Endothelial cell (in vitro differentiated cells): ENCODE results near the gene HTRA1. TPM values are rescaled to one million over a fixed set of nuclear protein-coding genes. Genes with fewer than 3 reads are reported as not detected.

ENCODE experiments used
- DNase-seq: peaks from one replicate; pipeline ENCODE4 v3.0.0; 2021; ENCODE audit warnings: low spot score
- H3K27ac Mint-ChIP-seq: one replicate; pipeline ENCODE4 v1.8.0; 2021; ENCODE audit warnings: mixed read lengths, inconsistent platforms; ENCODE audit not compliant: unreplicated experiment
- H3K27me3 Mint-ChIP-seq: one replicate; pipeline ENCODE4 v1.8.0; 2021; ENCODE audit warnings: mild to moderate bottlenecking, moderate library complexity, mixed read lengths, inconsistent platforms; ENCODE audit not compliant: unreplicated experiment
- H3K36me3 Mint-ChIP-seq: one replicate; pipeline ENCODE4 v1.8.0; 2021; ENCODE audit warnings: mild to moderate bottlenecking, low read depth, mixed read lengths, inconsistent platforms; ENCODE audit not compliant: unreplicated experiment
- H3K4me1 Mint-ChIP-seq: one replicate; pipeline ENCODE4 v1.8.0; 2021; ENCODE audit warnings: mild to moderate bottlenecking, mixed read lengths, inconsistent platforms; ENCODE audit not compliant: unreplicated experiment
- H3K4me3 Mint-ChIP-seq: one replicate; pipeline ENCODE4 v1.8.0; 2021; ENCODE audit warnings: mild to moderate bottlenecking, mixed read lengths, inconsistent platforms; ENCODE audit not compliant: unreplicated experiment
- H3K9me3 Mint-ChIP-seq: one replicate; pipeline ENCODE4 v1.8.0; 2021; ENCODE audit warnings: mixed read lengths, inconsistent platforms; ENCODE audit not compliant: unreplicated experiment
- total RNA-seq: library from RNA; stranded (reverse); fragmentation: NEBNext Ultra II Directional; extraction: Animal tissue kit (Norgen Biotek cat#: 25700); gene quantifications from one replicate; pipeline ENCODE4 v1.2.1, GENCODE V29; 2021; ENCODE audit not compliant: unreplicated experiment
- TF ChIP-seq, protein P1 (sequence below): fragments of 200-600 bp; sonication (generic); IDR thresholded peaks from one replicate; pipeline ENCODE4 v1.5.0; 2021; ENCODE audit warnings: antibody characterized with exemption; ENCODE audit not compliant: unreplicated experiment

Gene HTRA1
- total RNA-seq, 1 donor from 2014 or later, result 72.3 TPM

DNA sequence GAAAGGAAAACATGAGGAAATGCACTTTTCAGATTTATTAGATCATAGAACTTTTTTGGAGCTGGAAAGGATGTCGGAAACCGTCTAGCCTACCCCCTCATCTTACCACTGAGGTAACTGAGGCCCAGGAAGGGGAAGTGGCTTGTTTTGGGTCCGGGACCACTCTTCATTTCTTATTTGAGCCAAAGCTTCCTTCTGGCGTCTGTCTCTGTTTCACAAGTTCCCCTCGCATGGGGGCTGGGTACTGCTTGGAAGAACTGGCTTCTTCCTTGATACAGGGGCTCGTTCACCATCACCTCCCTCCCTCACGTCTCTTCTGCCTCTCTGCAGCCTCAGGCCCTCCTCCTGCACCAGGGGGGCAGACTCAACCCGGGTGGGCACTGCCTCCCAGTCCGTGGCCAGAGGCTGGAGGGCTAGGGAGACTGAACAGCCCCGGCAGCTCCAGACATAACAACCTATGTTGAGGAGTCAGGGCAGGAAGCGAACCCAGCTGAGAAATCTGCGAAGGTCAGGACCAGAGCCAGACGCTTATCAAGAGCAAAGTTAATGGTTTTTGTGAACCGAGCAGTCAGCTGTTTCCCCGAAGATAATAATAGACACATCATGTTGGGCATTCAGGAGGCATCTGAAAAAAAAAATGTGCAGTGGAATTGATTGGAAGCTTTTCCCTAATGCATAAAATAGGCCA, 12.9 kb downstream of the HTRA1 start:
- DNase-seq, result peak; percentile 36
- Mint-ChIP-seq H3K36me3 (no peaks in the 10 kb centered on the region), H3K4me3 (peak overlapping the region; percentile 54), H3K9me3 (no peaks in the 10 kb centered on the region), H3K27me3 (peaks cover 1% of the 10 kb centered on the region), H3K4me1 (peaks cover 44% of the 10 kb centered on the region), H3K27ac (peak overlapping the region; percentile 65)
- TF ChIP-seq, protein P1, sequence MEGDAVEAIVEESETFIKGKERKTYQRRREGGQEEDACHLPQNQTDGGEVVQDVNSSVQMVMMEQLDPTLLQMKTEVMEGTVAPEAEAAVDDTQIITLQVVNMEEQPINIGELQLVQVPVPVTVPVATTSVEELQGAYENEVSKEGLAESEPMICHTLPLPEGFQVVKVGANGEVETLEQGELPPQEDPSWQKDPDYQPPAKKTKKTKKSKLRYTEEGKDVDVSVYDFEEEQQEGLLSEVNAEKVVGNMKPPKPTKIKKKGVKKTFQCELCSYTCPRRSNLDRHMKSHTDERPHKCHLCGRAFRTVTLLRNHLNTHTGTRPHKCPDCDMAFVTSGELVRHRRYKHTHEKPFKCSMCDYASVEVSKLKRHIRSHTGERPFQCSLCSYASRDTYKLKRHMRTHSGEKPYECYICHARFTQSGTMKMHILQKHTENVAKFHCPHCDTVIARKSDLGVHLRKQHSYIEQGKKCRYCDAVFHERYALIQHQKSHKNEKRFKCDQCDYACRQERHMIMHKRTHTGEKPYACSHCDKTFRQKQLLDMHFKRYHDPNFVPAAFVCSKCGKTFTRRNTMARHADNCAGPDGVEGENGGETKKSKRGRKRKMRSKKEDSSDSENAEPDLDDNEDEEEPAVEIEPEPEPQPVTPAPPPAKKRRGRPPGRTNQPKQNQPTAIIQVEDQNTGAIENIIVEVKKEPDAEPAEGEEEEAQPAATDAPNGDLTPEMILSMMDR, result no peak

DNA sequence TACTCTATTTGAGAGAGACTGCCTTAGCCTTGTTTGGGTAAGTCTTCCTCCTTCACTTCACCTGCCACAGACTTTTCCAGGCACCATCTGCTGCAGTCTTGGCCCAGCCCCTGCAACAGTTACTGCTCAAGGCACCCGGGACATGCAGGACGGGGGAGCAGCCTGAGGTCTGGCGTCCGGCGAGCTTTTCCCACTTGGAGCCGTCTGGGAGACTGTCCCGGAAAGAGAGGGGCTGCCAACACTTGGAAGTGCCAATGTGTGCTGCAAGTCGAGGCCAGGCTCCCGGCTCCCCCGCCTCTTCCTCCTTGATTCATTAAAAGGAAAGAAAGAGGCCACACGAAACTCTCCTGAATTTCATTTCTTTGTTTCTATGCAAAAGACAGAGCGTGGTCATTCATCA, 13.7 kb downstream of the HTRA1 start:
- TF ChIP-seq, protein P1, result no peak
- Mint-ChIP-seq H3K27ac (no peak overlapping the region), H3K9me3 (no peaks in the 10 kb centered on the region), H3K4me3 (peak overlapping the region; percentile 54), H3K27me3 (peaks cover 4% of the 10 kb centered on the region), H3K36me3 (no peaks in the 10 kb centered on the region), H3K4me1 (peaks cover 44% of the 10 kb centered on the region)
- DNase-seq, result no peak

DNA sequence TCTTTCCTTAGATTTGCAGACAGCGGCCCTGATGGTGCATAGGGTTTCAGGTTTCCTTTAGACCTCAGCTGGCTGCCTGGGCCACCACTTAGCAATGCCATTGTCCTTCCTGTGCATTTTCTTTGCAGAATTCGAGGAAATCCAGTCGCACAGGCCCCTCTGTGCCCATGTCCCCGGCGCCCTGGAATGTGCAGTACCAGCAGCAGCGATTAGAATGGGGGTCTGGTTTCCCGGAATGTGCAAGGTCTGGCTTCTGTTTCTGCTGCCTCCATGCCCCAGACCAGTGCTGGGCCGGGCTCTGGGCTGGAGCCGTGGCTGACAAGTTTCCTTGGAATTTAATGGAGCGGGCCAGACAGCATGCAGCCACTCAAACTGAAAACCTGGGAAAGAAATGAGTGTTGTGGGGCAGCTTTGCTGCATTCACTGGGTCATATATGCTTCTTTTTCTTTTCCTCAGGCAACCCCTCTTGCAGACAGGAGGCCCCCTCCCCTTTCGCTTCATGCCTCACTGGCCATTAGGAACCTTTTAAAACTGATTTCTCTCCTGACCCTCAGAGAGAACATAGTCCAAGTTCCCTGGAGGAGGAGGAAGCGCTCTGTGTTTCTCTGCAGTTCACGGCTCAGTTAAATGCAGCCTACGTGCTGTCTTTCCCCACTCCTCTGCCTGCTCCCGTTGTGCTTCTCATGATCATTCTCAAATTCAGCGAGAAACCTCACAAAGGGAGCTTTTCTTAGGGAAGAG, 14.4 kb downstream of the HTRA1 start:
- TF ChIP-seq, protein P1, result no peak
- Mint-ChIP-seq H3K27ac (no peak overlapping the region), H3K27me3 (peaks cover 4% of the 10 kb centered on the region), H3K4me3 (no peak overlapping the region), H3K36me3 (no peaks in the 10 kb centered on the region), H3K4me1 (peaks cover 44% of the 10 kb centered on the region), H3K9me3 (no peaks in the 10 kb centered on the region)
- DNase-seq, result no peak

DNA sequence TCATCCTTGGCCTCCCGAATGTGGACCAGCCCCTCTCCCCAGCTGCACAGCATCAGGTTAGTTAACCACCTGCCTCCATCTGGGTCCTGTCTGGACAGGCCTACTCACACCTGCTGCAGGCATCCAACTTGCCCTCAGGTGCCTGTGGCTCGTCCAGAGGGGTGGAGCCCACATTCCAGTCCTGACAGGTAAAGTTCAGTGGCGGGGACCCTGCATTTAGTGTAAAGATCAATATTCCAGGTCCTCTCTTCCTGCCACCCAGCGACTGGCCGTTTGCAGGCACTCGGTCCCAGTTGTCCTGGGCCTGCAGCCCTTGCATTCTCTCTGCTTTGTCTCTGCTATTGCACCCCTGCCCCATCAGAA, 15.0 kb downstream of the HTRA1 start:
- TF ChIP-seq, protein P1, result no peak
- Mint-ChIP-seq H3K4me3 (no peak overlapping the region), H3K4me1 (peaks cover 44% of the 10 kb centered on the region), H3K27ac (no peak overlapping the region), H3K36me3 (no peaks in the 10 kb centered on the region), H3K9me3 (no peaks in the 10 kb centered on the region), H3K27me3 (peaks cover 4% of the 10 kb centered on the region)
- no peak for DNase-seq

DNA sequence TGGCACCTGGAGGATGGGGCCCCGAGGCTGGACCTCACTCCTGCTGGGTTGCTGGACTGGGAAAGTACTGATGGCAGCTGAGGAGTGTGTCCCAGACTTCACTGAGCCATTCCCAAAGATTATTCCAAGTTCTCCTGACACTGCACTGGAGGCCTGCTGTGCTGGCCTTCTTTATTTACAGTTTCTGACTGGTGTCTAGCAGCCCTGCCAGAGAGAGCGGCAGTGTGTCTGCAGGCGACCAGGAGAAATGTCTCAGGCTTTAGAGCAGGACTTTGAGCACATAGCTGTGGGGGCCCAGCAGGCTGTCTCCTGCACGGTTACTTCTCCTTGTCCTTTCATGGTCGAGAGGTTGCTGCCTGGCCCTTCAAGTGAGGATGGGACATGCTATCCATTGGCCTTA, 16.1 kb downstream of the HTRA1 start:
- TF ChIP-seq, protein P1, result no peak
- H3K9me3 Mint-ChIP-seq, result no peaks in the 10 kb centered on the region
- H3K27ac Mint-ChIP-seq, result no peak overlapping the region
- no peak for DNase-seq
- H3K27me3 Mint-ChIP-seq, result peaks cover 4% of the 10 kb centered on the region
- peaks cover 4% of the 10 kb centered on the region for H3K36me3 Mint-ChIP-seq
- peaks cover 44% of the 10 kb centered on the region for H3K4me1 Mint-ChIP-seq
- no peak overlapping the region for H3K4me3 Mint-ChIP-seq
